Fibroblast of skin of left quadriceps (primary cell): ENCODE data around the gene NT5M.
"Not testable (repeated sequence)": the region's sequence is repeated elsewhere in the genome, so short reads cannot be mapped to it uniquely, and the experiment has no call there.

Source experiments
- DNase-seq, 2 experiments: peaks; one replicate each; pipeline ENCODE4 v3.0.0-alpha.2; 2013; ENCODE audit warnings: low read depth in 2 of 2

The NT5M gene

GRCh38 chr17:17301659-17302058 lies 1.5 kb upstream of the NT5M start:
- DNase-seq, result not testable (repeated sequence)

GRCh38 chr17:17303847-17304490 lies 796 bp downstream of the NT5M start:
- no peak for DNase-seq

GRCh38 chr17:17304521-17304985 lies 1.4 kb downstream of the NT5M start:
- no peak for DNase-seq

- DNase-seq, result no peak
Observed at GRCh38 chr17:17305281-17305801, 2.2 kb downstream of the NT5M start.

GRCh38 chr17:17309356-17309755 lies 6.2 kb downstream of the NT5M start:
- DNase-seq, result no peak

- no peak for DNase-seq
Observed at GRCh38 chr17:17313350-17313991, 10.3 kb downstream of the NT5M start.

- no peak for DNase-seq
Observed at GRCh38 chr17:17314501-17315071, 11.4 kb downstream of the NT5M start.

- no peak for DNase-seq
Observed at GRCh38 chr17:17315142-17315821, 12.1 kb downstream of the NT5M start.

- no peak for DNase-seq
Observed at GRCh38 chr17:17320188-17320910, 17.2 kb downstream of the NT5M start.

GRCh38 chr17:17320911-17321220 lies 17.7 kb downstream of the NT5M start:
- DNase-seq, result no peak

GRCh38 chr17:17321356-17322025 lies 18.3 kb downstream of the NT5M start:
- DNase-seq, result no peak

- no peak for DNase-seq
Observed at GRCh38 chr17:17322516-17323510, 19.6 kb downstream of the NT5M start.

GRCh38 chr17:17324616-17325015 lies 21.4 kb downstream of the NT5M start:
- no peak for DNase-seq

GRCh38 chr17:17325228-17325627 lies 22.1 kb downstream of the NT5M start:
- no peak for DNase-seq

GRCh38 chr17:17325816-17326215 lies 22.6 kb downstream of the NT5M start:
- DNase-seq, result no peak

- DNase-seq, result no peak
Observed at GRCh38 chr17:17326275-17326875, 23.2 kb downstream of the NT5M start.

GRCh38 chr17:17328251-17328650 lies 25.1 kb downstream of the NT5M start:
- DNase-seq, result no peak

- DNase-seq, result no peak
Observed at GRCh38 chr17:17341452-17341851, 38.3 kb downstream of the NT5M start.

GRCh38 chr17:17342242-17342945 lies 39.2 kb downstream of the NT5M start:
- no peak for DNase-seq
